HEK293 (cell line): ENCODE data around the gene FAM210A.
"Not testable (repeated sequence)": the region's sequence is repeated elsewhere in the genome, so short reads cannot be mapped to it uniquely, and the experiment has no call there.

Experiments
- CTCF ChIA-PET: fragments of 350-600 bp; formaldehyde crosslinking; extraction: SDS; loops from one replicate; lab custom pipeline; 2021; ENCODE audit warnings: antibody characterized with exemption; lab: Yijun Ruan, JAX
- POLR2A ChIA-PET: fragments of 300-600 bp; formaldehyde crosslinking; extraction: SDS; loops from one replicate; lab custom pipeline; 2020; ENCODE audit warnings: antibody characterized with exemption, inconsistent platforms; lab: Yijun Ruan, JAX
- H3K27ac ChIP-seq: fragments of 200-500 bp; sonication (Bioruptor generic); 2 replicates; pipeline ENCODE4 v1.5.1; 2014; ENCODE audit warnings: low read depth, low read length, control low read depth, inconsistent platforms; ENCODE audit errors: extremely low read depth
- H3K36me3 ChIP-seq, 2 experiments: fragments of 200-500 bp in 1 of 2; sonication (Bioruptor generic) in 1 of 2; 1 replicate in 1 of 2; 2 replicates in 1 of 2; pipeline ENCODE4 v1.5.1; 2014 to 2017; ENCODE audit warnings: inconsistent platforms in 2 of 2, low read length in 2 of 2; ENCODE audit not compliant: control insufficient read depth in 2 of 2, insufficient read depth in 1 of 2
- H3K4me1 ChIP-seq: fragments of 200-500 bp; sonication (Bioruptor generic); 2 replicates; pipeline ENCODE4 v1.5.1; 2014; ENCODE audit warnings: mild to moderate bottlenecking, low read length, inconsistent platforms; ENCODE audit not compliant: control insufficient read depth, insufficient read depth
- H3K4me3 ChIP-seq: 2 replicates; pipeline ENCODE4 v1.5.1; 2011; ENCODE audit warnings: low read depth, mild to moderate bottlenecking, control low read depth, low read length, moderate library complexity
- H3K9me3 ChIP-seq: fragments of 200-500 bp; sonication (Bioruptor generic); 2 replicates; pipeline ENCODE4 v1.5.1; 2014; ENCODE audit warnings: low read depth, low read length, inconsistent platforms; ENCODE audit not compliant: control insufficient read depth, insufficient read depth
- INSM2 ChIP-seq: fragments of 450-650 bp; formaldehyde crosslinking; IDR thresholded peaks from 2 replicates; pipeline ENCODE4 v1.5.1; 2016; ENCODE audit warnings: missing biosample characterization, missing genetic modification characterization
- KLF7 ChIP-seq: fragments of 450-650 bp; formaldehyde crosslinking; IDR thresholded peaks from 2 replicates; pipeline ENCODE4 v1.5.1; 2016; ENCODE audit warnings: missing biosample characterization, missing genetic modification characterization, borderline replicate concordance
- SCRT2 ChIP-seq: fragments of 450-650 bp; formaldehyde crosslinking; IDR thresholded peaks from 2 replicates; pipeline ENCODE4 v1.5.1; 2016; ENCODE audit warnings: missing biosample characterization, missing genetic modification characterization
- ZBTB11 ChIP-seq: fragments of 450-650 bp; formaldehyde crosslinking; conservative IDR thresholded peaks from 2 replicates; pipeline ENCODE4 v1.5.1; 2016; ENCODE audit warnings: low read depth, missing biosample characterization, missing genetic modification characterization
- ZFP3 ChIP-seq: fragments of 450-650 bp; formaldehyde crosslinking; IDR thresholded peaks from 2 replicates; pipeline ENCODE4 v1.5.1; 2016; ENCODE audit warnings: low read depth, missing biosample characterization, missing genetic modification characterization
- ZNF157 ChIP-seq: fragments of 450-650 bp; formaldehyde crosslinking; IDR thresholded peaks from 2 replicates; pipeline ENCODE4 v1.5.1; 2016; ENCODE audit warnings: missing biosample characterization, missing genetic modification characterization
- ZNF23 ChIP-seq: fragments of 450-650 bp; formaldehyde crosslinking; IDR thresholded peaks from 2 replicates; pipeline ENCODE4 v1.5.1; 2016; ENCODE audit warnings: missing biosample characterization, missing genetic modification characterization, borderline replicate concordance
- ZNF248 ChIP-seq: fragments of 450-650 bp; formaldehyde crosslinking; IDR thresholded peaks from 2 replicates; pipeline ENCODE4 v1.5.1; 2017; ENCODE audit warnings: missing biosample characterization, missing genetic modification characterization
- ZNF324 ChIP-seq: fragments of 450-650 bp; formaldehyde crosslinking; IDR thresholded peaks from 2 replicates; pipeline ENCODE4 v1.5.1; 2016; ENCODE audit warnings: missing biosample characterization, missing genetic modification characterization
- ZNF335 ChIP-seq: fragments of 450-650 bp; formaldehyde crosslinking; conservative IDR thresholded peaks from 2 replicates; pipeline ENCODE4 v1.5.1; 2016; ENCODE audit warnings: missing biosample characterization, missing genetic modification characterization
- ZNF341 ChIP-seq: fragments of 450-650 bp; formaldehyde crosslinking; IDR thresholded peaks from 2 replicates; pipeline ENCODE4; 2016; ENCODE audit warnings: low read depth, missing biosample characterization, missing genetic modification characterization
- ZNF426 ChIP-seq: fragments of 450-650 bp; formaldehyde crosslinking; IDR thresholded peaks from 2 replicates; pipeline ENCODE4 v1.5.1; 2017; ENCODE audit warnings: missing biosample characterization, missing genetic modification characterization, mild to moderate bottlenecking, inconsistent platforms, moderate library complexity
- ZNF585B ChIP-seq: fragments of 450-650 bp; formaldehyde crosslinking; IDR thresholded peaks from 2 replicates; pipeline ENCODE4 v1.5.1; 2016; ENCODE audit warnings: missing biosample characterization, missing genetic modification characterization
- ZNF600 ChIP-seq: fragments of 450-650 bp; formaldehyde crosslinking; IDR thresholded peaks from 2 replicates; pipeline ENCODE4 v1.5.1; 2016; ENCODE audit warnings: missing biosample characterization, missing genetic modification characterization
- ZNF610 ChIP-seq: fragments of 450-650 bp; formaldehyde crosslinking; IDR thresholded peaks from 2 replicates; pipeline ENCODE4 v1.5.1; 2016; ENCODE audit warnings: missing biosample characterization, missing genetic modification characterization, borderline replicate concordance
- ZNF626 ChIP-seq: fragments of 450-650 bp; sonication (Bioruptor Pico); formaldehyde crosslinking; IDR thresholded peaks from 2 replicates; pipeline ENCODE4 v1.5.1; 2018; ENCODE audit warnings: missing biosample characterization, missing genetic modification characterization, inconsistent platforms
- ZNF639 ChIP-seq: fragments of 450-650 bp; formaldehyde crosslinking; IDR thresholded peaks from 2 replicates; pipeline ENCODE4 v1.5.1; 2016; ENCODE audit warnings: missing biosample characterization, missing genetic modification characterization
- ZNF645 ChIP-seq: fragments of 450-650 bp; formaldehyde crosslinking; IDR thresholded peaks from 2 replicates; pipeline ENCODE4; 2016; ENCODE audit warnings: missing biosample characterization, missing genetic modification characterization
- ZNF707 ChIP-seq: fragments of 450-650 bp; formaldehyde crosslinking; IDR thresholded peaks from 2 replicates; pipeline ENCODE4 v1.5.1; 2016; ENCODE audit warnings: missing biosample characterization, missing genetic modification characterization
- ZNF776 ChIP-seq: fragments of 450-650 bp; formaldehyde crosslinking; IDR thresholded peaks from 2 replicates; pipeline ENCODE4 v1.5.0; 2017; ENCODE audit warnings: missing biosample characterization, missing genetic modification characterization, borderline replicate concordance
- ZNF791 ChIP-seq: fragments of 450-650 bp; formaldehyde crosslinking; IDR thresholded peaks from 2 replicates; pipeline ENCODE4 v1.5.1; 2016; ENCODE audit warnings: missing biosample characterization, missing genetic modification characterization
- ZNF792 ChIP-seq: fragments of 450-650 bp; formaldehyde crosslinking; IDR thresholded peaks from 2 replicates; pipeline ENCODE4 v1.5.1; 2016; ENCODE audit warnings: missing biosample characterization, missing genetic modification characterization
- ZNF843 ChIP-seq: fragments of 450-650 bp; formaldehyde crosslinking; IDR thresholded peaks from 2 replicates; pipeline ENCODE4 v1.5.1; 2016; ENCODE audit warnings: missing biosample characterization, missing genetic modification characterization

The FAM210A gene

GRCh38 chr18:13680612-13681011 lies 45.7 kb downstream of the FAM210A start:
- ChIA-PET CTCF (interaction anchor here (0.6 to 1.0 kb wide), 2 partner anchors 9 to 482 kb away, joined by 3 to 4 read pairs; no protein-coding TSS in a partner anchor), POLR2A (no interaction called here)
- Histone ChIP-seq H3K36me3 (no peaks in the 10 kb centered on the region; a peak in 1 of 3 replicates), H3K9me3 (no peaks in the 10 kb centered on the region), H3K27ac (no peak overlapping the region), H3K4me1 (peaks cover 2% of the 10 kb centered on the region; the same call in 1 of the 2 replicates), H3K4me3 (no peak overlapping the region)
- TF ChIP-seq ZNF324 (tag by site-specific recombination), result no peak
- no peak for TF ChIP-seq INSM2 (tag by site-specific recombination)
- no peak for TF ChIP-seq ZFP3 (tag by site-specific recombination)
- TF ChIP-seq ZNF600 (tag by site-specific recombination), result no peak
- TF ChIP-seq ZNF585B (tag by site-specific recombination), result no peak
- TF ChIP-seq ZNF645 (tag by site-specific recombination), result no peak
- no peak for TF ChIP-seq ZNF157 (tag by site-specific recombination)
- no peak for TF ChIP-seq ZNF335
- no peak for TF ChIP-seq ZNF341 (tag by site-specific recombination)
- no peak for TF ChIP-seq ZNF639 (tag by site-specific recombination)
- TF ChIP-seq ZNF791 (tag by site-specific recombination), result no peak
- no peak for TF ChIP-seq ZNF626 (tag by site-specific recombination)
- TF ChIP-seq ZBTB11 (tag by site-specific recombination), result no peak

- CTCF ChIA-PET, result interaction anchor here (0.6 kb wide), 1 partner anchor 615 kb away, joined by 4 read pairs; no protein-coding TSS in a partner anchor
These were observed 49.0 kb downstream of the FAM210A start for GRCh38 chr18:13677350-13677749.

GRCh38 chr18:13676471-13676870 lies 49.9 kb downstream of the FAM210A start:
- Histone ChIP-seq H3K27ac (no peak overlapping the region), H3K36me3 (no peaks in the 10 kb centered on the region), H3K9me3 (no peaks in the 10 kb centered on the region), H3K4me1 (no peaks in the 10 kb centered on the region), H3K4me3 (no peak overlapping the region)
- CTCF ChIA-PET, result no interaction called here
- POLR2A ChIA-PET, result no interaction called here
- TF ChIP-seq KLF7 (tag by site-specific recombination), result no peak
- TF ChIP-seq ZNF610 (tag by site-specific recombination), result no peak
- TF ChIP-seq ZNF426 (tag by site-specific recombination), result no peak
- no peak for TF ChIP-seq ZNF843 (tag by site-specific recombination)
- no peak for TF ChIP-seq ZNF707 (tag by site-specific recombination)
- TF ChIP-seq ZNF23 (tag by site-specific recombination), result no peak
- TF ChIP-seq ZNF248 (tag by site-specific recombination), result no peak
- TF ChIP-seq ZNF792 (tag by site-specific recombination), result no peak
- TF ChIP-seq SCRT2, result no peak
- no peak for TF ChIP-seq ZNF776

More at GRCh38 chr18:13677350-13677749, 49.0 kb downstream of the FAM210A start:
- H3K9me3 ChIP-seq, H3K27ac ChIP-seq, H3K4me1 ChIP-seq, H3K4me3 ChIP-seq, POLR2A ChIA-PET, H3K36me3 ChIP-seq: not testable (repeated sequence)
